Measurements from ENCODE around the gene GPR84.

GRCh38 chr12:54358191-54358944 is 5.9 kb downstream of the GPR84 start:
- no peak for TF ChIP-seq EZH2 (IDR thresholded peaks at IDR 0.05; ENCODE audit: borderline replicate concordance, low read length)
- no peak for TF ChIP-seq CTCF (IDR thresholded peaks at IDR 0.05; ENCODE audit: low read length)

Measured in OCI-LY1 (cell line).